Measurements from ENCODE around the gene NOP53.
"Not testable (repeated sequence)": the region's sequence is repeated elsewhere in the genome, so short reads cannot be mapped to it uniquely, and the experiment has no call there.

NOP53 gene

DNA sequence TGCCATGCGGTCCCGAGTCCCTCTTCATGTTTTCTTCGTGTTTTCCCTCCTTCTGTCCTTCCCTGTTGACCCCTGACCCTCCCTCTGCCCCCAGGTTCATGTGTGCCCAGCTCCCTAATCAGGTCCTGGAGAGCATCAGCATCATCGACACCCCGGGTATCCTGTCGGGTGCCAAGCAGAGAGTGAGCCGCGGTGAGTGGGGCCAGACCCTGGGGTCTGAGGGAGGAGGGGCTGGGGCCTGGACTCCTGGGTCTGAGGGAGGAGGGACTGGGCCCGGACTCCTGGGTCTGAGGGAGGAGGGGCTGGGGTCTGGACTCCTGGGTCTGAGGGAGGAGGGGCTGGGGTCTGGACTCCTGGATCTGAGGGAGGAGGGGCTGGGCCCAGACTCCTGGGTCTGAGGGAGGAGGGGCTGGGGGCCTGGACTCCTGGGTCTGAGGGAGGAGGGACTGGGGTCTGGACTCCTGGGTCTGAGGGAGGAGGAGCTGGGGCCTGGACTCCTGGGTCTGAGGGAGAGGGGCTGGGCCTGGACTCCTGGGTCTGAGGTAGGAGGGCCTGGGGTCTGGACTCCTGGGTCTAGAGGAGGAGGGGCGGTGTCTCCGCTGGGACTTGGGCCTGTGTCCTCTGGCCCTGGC, 26.8 kb upstream of the NOP53 start:
- not testable (repeated sequence) for DNase-seq

DNA sequence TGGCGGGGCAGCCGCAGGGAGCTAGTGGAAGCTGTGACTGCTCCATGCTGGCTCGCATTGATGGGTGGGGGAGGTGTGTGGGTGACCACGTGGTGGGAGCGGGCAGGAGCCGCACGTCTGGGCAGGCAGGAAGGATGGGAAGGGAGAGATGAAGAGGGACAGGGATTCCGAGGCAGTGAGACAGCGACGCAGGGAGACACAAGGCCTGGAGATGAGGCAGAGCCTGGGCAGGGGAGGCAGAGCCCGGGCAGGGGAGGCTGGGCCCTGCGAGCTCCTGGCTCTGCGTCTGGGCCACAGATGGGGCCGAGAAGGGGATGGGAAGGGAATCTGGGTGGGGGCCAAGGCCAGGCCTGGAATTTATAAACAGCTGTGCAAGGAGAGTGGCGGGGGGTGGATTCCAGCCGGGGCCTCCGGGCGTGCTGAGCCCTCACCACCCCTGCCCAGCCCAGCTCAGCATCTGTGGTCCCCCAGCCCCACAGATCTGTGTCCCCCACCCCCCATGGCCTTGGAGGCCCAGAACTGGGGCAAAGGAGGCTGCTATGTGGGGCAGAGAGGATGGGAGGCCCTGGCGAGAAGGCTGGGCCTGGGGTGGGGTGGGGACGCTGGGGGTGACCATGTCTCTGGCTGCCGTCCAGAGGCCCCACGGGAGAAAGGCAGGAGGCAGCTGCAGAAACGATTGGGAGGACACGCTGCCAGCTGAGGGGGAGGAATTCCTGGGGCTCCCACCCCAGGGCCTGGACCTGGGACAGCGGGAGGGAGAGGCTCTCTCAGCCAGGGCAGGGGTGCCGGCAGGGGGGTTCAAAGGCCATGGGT, 26.1 kb upstream of the NOP53 start:
- no peak for DNase-seq

DNA sequence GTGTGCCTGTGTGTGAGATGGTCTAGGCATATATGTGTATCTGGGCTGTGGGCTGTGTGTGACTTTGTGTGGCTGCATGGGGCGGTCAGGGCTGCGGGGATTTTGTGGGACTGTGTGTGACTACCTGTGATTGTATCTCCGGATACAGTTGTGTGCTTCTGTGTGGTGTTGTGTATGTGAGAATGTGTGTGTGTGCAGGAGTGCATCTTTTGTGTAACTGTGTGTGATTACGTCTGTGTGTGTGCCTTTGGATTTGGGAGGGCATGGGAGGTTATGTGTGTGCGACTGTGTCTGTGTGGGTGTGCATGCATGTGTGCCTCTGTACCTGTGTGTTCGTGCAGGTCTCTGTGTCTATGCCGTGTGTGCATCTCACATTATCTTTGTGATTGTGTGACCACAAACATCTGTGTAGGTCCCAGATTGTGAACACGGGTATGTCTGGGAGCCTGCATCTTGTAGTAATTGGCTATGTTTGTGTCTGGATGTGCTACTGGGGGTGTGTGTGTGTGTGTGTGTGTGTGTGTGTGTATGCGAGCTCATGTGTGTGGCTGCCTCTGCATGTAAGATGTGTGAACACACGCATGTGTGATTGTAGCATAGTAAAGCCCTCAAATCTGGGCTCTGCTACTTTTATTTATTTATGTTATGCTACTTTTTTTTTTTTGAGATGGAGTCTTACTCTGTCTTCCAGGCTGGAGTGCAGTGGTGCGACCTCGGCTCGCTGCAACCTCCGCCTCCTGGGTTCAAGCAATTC, 24.5 kb upstream of the NOP53 start:
- no peak for DNase-seq

DNA sequence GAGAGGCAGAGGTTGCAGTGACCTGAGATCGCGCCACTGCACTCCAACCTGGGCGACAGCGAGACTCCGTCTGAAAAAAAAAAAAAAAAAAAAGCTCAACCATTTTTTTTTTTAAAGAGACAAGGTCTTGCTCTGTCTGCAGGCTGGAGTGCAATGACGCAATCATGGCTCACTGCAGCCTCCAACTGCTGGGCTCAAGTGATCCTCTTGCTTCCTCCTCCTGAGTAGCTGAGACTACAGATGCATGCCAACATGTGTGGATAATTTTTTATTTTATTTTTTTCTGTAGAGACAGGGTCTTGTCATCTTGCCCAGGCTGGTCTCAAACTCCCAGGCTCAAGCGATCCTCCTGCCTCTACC, 21.8 kb upstream of the NOP53 start:
- no peak for DNase-seq

DNA sequence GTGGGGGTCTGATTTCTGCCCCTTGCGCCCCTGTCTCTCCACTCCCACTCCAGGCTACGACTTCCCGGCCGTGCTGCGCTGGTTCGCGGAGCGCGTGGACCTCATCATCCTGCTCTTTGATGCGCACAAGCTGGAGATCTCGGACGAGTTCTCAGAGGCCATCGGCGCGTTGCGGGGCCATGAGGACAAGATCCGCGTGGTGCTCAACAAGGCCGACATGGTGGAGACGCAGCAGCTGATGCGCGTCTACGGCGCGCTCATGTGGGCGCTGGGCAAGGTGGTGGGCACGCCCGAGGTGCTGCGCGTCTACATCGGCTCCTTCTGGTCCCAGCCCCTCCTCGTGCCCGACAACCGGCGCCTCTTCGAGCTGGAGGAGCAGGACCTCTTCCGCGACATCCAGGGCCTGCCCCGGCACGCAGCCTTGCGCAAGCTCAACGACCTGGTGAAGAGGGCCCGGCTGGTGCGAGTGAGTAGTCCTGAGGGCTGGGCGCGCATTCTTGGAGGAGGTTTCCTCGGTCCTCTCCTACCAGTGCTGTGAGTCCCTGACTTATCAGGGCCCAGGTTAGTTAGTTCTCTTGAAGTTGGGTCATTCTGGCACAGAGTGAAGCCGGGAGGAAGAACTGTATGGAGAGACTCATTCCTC, 19.5 kb upstream of the NOP53 start:
- DNase-seq = no peak

DNA sequence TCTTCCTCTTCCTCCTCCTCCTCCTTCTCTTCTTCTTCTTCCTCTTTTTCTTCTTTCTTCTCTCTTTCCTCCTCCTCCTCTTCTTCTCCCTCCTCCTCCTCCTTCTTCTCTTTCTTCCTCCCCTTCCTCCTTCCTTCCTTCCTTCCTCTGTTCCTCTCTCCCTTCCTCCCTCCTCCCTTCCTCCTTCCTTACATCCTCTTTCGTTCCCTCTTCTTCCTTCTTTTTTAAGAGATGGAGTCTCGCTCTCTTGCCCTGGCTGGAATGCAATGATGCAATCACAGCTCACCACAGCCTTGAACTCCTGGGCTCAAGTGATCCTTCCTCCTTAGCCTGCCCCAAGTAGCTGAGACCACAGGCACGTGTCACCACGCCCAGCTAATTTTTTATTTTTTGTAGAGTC, 18.9 kb upstream of the NOP53 start:
- DNase-seq = no peak

DNA sequence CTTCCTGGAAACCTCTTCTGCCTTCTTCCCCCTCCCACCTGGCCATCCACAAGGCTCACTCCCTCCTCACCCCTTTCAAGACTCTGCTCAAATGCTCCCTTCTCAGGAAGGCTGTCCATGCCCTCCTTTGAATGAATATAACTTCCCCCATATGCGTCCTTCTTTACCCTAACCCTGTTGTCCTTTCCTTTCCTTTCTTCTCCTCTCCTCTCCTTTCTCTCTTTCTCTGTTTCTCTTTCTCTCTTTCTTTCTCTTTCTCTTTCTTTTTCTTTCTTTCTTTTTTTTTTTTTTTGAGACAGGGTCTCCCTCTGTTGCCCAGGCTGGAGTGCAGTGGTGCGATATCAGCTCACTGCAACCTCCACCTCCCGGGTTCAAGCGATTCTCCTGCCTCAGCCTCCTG, 17.1 kb upstream of the NOP53 start:
- DNase-seq = not testable (repeated sequence)

DNA sequence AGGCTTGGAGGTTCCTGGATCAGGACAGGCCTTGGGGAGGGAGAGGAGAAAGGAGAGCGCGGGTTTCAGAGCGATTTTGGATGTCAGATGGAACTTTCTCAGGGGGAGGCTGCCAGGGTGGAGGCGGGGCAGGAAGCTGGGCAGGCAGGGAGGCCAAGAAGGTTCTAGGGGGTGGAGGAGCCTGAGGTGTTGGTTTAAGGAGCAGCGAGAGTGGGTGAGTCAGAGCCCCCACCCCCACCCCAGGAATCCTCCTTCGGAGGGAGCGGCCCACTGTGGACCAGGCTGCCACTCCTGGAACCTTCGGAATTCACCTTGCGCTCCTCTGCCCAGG, 15.9 kb upstream of the NOP53 start:
- no peak for DNase-seq

DNA sequence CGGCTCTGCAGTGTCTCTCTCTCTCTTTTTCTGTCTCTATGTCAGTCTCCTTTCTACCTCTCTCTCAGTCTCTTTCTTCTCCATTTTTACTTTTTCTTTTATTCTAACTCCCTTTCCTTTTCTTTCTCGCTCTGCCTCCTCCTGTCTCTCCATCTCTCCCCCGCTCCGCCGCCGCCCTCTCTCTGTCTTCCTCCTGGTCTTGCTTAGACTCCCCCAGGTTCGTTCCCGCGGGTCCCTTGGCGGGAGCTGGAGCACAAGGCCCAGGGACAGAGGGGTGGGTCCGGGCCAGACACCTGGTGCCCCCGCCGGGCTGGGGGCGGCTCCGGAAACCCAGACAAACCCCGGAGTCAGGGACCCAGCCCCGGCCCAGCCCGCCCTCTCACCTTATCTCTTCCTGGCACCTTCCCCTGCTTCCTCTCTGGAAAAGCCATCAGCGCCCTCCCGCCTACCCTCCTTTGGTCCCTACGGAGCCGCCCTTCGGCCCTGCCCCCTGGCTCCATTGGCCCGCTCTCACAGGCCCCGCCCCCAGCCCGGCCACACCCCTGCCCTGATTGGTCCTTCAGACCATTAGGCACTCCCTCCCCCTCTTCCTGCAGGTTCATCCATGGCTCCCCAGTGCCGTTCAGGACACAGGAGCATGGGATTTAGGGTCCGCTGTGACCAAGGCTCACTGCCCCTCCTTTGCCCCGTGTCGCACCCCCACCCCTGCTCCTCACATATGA, 15.4 kb upstream of the NOP53 start:
- no peak for DNase-seq

DNA sequence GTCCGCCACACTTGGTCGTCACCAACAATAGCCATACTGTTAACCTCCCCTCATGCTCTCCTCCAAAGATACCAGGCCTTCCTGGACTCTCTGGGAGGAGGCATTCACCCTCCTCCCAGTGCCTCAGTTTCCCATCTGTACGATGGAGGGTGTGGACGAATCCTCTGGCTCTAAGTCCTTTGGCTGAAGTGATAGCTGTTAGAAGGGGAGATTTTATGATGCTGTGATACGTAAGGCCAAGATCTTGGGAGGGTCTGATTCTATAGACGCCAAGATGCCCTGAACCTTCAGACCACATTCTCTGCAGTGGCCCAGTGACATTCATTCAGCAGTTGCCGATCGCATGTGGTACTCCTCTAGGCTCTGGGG, 14.8 kb upstream of the NOP53 start:
- no peak for DNase-seq

DNA sequence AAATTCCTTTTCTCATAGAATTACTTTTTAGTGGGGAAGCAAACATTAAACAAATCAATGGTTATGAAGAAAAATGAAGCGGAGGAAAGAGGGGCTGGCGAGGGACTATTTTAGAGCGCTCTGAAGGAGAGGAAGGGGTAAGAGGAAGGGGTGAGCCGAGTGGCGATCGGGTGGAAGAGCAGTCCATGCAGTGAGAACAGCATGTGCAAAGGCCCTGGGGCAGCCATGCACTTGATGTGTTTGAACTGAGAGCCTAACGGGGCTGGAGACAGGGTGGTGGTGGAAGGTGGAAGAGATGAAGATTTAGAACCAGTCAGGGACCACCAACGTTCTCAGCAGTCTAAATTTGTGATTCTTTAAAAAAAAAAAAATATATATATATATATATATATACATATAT, 14.4 kb upstream of the NOP53 start:
- DNase-seq = no peak

DNA sequence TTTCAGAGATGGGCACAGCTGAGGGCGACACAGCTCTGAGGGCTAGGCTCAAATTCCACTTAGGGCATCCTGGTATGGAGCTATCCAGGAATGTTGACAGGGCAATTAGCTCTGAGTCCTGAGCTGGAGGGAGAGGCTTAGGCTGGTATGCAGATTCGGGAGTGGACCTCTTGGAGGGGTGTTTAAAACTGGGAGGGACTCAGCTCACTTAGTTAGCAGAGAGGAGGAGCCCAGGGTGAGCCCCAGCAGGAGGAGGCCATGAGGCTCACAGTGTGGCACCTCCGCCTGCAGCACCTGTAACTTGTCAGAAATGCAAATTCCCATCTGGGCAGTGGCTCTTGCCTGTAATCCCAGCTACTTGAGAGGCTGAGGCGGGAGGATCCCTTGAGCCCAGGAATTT, 10.2 kb upstream of the NOP53 start:
- no peak for DNase-seq

DNA sequence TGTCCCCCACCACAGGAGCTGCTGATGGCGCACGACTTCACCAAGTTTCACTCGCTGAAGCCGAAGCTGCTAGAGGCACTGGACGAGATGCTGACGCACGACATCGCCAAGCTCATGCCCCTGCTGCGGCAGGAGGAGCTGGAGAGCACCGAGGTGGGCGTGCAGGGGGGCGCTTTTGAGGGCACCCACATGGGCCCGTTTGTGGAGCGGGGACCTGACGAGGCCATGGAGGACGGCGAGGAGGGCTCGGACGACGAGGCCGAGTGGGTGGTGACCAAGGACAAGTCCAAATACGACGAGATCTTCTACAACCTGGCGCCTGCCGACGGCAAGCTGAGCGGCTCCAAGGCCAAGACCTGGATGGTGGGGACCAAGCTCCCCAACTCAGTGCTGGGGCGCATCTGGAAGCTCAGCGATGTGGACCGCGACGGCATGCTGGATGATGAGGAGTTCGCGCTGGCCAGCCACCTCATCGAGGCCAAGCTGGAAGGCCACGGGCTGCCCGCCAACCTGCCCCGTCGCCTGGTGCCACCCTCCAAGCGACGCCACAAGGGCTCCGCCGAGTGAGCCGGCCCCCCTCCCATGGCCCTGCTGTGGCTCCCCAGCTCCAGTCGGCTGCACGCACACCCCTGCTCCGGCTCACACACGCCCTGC, 4.4 kb upstream of the NOP53 start:
- no peak for DNase-seq

DNA sequence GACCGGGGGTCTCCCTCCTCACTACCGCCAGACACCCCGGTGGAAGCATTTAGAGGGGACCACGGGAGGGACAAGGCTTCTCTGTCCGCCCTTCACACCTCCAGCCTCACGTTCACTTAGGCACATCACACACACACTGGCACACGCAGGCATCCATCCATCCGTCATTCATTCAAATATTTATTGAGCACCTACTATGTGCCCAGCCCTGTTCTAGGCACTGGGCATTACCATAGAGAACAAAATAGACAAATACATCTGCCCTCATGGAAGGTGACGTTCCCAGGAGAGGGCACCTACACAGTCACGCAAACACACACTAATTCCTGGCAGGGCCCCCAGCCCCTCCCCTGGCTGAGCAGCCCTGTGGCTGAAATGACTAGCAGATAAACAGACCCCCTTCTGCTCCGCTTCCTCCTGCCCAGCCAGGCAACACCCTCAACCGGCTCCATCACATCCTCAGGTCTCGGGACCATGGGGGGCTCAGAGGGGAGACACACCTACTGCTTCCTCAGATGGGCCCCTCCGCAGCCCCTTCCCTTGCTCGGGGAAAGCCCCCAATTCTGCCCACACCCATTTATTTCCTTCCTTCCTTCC, 3.7 kb upstream of the NOP53 start:
- no peak for DNase-seq

DNA sequence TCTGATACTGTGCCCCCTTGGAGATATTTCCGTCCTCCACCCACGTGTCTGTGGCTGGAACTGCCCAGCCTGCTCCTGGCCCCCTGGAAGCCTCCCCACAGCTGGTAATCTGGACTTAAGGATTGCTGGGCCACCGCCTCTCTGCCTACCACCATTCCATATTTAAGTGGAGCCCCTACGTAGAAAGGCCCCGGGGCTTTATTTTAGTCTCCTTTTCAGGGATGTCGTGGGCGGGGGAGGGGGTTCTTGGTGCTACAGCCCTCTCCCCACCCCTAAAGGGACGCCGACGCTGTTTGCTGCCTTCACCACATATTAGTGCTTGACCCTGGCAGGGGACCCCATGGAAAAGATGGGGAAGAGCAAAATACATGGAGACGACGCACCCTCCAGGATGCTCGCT, 2.7 kb upstream of the NOP53 start:
- no peak for DNase-seq

DNA sequence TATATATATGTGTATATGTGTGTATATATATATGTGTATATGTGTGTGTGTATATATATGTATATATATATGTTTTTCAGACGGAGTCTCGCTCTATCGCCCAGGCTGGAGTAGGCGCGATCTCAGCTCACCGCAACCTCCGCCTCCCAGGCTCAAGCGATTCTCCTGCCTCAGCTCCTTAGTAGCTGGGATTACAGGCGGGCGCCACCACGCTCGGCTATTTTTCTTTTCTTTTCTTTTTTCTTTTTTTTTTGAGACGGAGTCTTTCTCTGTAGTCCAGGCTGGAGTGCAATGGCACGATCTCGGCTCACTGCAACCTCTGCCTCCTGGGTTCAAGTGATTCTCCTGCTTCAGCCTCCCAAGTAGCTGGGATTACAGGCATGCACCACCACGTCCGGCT, 783 bp downstream of the NOP53 start:
- not testable (repeated sequence) for DNase-seq

DNA sequence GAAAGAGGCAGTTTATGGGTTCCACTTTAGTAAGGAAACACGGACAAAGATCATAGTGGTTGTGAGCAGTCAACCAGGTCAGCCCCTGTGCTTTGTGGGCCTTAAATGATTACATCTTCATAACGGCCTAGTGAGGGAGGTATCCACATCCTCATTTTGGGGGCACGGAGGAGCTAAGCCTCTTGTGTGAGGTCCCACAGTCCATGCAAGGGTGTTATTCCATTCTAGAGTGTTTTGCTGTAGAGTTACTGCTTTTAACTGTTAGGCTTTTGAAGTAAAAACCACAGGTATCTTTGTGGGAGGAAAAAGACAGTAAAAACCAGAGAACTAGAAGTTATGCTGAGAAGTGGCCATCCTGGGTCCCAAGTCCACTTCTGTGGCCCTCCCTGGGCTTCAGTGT, 4.0 kb downstream of the NOP53 start:
- no peak for DNase-seq

DNA sequence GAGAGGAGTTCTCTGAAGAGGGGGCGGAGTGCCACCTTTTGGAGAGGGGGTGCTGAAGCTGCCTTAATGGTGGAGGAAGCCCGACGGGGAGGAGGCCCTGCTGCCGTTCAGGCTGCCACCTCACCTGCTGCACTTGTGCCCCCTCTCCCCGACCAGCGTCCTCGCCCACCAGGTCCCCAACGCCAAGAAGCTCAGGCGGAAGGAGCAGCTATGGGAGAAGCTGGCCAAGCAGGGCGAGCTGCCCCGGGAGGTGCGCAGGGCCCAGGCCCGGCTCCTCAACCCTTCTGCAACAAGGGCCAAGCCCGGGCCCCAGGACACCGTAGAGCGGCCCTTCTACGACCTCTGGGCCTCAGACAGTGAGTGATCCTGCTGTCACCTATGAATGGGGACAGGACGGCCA, 5.4 kb downstream of the NOP53 start:
- DNase-seq = no peak

DNA sequence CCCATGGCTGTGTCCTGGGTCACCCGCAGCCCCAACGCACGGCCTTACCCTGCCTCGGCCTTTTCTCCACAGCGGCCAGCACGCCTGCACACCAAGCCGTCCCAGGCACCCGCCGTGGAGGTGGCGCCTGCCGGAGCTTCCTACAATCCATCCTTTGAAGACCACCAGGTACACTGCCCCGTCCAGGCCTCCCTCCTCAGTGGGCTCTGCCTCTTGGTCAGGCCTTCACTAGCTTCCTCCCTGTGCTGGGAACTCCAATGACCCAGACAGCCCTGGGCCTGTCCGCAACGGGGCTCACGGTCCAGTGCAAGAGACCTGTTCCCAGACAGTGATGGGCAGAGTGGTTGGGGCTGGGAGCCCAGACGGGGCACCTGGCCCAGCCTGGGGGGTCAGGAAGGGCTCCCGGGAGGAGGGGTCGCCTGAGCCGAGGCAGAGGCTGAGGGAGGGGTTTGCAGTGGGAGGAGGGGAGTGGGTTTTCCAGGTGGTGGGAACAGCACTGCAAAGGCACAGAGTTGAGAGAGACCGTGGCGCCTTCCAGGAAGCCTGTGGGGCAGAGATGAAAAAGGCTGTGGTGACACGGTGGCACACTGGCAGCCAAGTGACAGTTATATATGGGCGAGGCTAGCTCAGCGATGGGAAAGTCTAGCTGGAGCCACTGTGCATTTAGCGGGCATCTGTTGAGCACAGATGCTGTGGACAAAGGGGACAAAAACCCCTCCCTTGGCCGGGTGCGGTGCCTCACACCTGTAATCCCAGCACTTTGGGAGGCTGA, 7.3 kb downstream of the NOP53 start:
- DNase-seq = no peak

DNA sequence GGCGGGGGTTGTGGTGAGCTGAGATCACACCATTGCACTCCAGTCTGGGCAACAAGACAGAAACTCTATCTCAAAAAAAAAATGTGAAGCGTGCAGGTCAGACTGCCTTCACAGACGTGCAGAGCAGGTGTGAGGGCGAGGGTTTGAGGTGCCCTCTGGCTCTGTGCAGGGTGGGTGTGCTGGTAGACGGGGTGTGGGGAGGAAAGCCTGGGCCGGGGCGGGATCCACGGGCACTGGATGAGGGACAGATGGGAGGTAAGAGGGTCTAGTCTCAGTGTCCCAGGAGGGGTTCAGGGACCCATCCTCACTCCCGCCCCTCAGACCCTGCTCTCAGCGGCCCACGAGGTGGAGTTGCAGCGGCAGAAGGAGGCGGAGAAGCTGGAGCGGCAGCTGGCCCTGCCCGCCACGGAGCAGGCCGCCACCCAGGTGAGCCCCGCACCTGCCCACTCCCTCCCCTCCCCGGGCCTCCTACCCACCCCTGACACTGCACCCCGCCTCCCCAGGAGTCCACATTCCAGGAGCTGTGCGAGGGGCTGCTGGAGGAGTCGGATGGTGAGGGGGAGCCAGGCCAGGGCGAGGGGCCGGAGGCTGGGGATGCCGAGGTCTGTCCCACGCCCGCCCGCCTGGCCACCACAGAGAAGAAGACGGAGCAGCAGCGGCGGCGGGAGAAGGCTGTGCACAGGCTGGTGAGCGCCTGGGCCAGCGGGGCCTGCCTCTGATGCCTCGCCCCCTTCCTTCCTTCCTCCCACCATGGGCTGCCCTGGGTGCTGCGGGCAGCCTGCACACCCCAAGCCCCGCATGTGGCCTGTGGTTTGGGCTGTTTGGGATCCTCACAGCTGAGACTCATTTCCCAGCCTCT, 9.1 kb downstream of the NOP53 start:
- DNase-seq = no peak

Data from NCI-H1417 treated with DMSO at 0.1 percent for 48 hours (cell line).